A549 treated with dexamethasone at 1 μM for 4 hours (cell line): Measurements from ENCODE around the gene SLC22A6. TPM values are rescaled to one million over a fixed set of nuclear protein-coding genes. Genes with fewer than 3 reads are reported as not detected.

Experiments
- total RNA-seq: library from RNA; stranded (reverse); fragments of 200-300 nt; extraction: Qiagen RNA extraction; gene quantifications from 5 replicates; pipeline ENCODE4 v1.2.3, GENCODE V29; 2022

Gene SLC22A6, protein sequence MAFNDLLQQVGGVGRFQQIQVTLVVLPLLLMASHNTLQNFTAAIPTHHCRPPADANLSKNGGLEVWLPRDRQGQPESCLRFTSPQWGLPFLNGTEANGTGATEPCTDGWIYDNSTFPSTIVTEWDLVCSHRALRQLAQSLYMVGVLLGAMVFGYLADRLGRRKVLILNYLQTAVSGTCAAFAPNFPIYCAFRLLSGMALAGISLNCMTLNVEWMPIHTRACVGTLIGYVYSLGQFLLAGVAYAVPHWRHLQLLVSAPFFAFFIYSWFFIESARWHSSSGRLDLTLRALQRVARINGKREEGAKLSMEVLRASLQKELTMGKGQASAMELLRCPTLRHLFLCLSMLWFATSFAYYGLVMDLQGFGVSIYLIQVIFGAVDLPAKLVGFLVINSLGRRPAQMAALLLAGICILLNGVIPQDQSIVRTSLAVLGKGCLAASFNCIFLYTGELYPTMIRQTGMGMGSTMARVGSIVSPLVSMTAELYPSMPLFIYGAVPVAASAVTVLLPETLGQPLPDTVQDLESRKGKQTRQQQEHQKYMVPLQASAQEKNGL
- total RNA-seq: not detected in 5 replicates

DNA sequence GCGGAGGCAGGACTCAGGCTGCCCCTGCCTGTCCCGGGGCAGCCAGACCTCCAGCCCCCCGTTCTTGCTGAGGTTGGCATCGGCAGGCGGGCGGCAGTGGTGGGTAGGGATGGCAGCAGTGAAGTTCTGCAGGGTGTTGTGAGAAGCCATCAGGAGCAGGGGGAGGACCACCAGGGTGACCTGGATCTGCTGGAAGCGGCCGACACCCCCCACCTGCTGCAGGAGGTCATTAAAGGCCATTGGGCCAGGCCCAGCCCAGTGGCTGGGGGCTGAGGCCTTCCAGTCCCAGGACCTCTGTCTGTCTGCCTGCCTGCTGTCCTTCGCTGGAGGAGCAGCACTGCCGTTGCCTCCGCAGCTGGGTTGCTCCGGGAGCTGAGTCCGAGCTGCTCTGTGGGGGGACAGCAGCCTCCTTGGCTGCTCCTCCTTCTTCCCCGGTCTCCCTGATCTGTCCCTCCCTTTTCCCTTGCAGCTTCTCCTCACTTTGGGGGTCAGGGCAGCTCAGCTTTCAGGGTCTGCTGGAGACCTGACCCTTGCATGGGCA lies at the start of gene SLC22A6:
TSS of gene SLC22A6 (minus strand) at position 517 of the 541 bp plus-strand sequence. CDS start at position 240, 277 bp downstream.

DNA sequence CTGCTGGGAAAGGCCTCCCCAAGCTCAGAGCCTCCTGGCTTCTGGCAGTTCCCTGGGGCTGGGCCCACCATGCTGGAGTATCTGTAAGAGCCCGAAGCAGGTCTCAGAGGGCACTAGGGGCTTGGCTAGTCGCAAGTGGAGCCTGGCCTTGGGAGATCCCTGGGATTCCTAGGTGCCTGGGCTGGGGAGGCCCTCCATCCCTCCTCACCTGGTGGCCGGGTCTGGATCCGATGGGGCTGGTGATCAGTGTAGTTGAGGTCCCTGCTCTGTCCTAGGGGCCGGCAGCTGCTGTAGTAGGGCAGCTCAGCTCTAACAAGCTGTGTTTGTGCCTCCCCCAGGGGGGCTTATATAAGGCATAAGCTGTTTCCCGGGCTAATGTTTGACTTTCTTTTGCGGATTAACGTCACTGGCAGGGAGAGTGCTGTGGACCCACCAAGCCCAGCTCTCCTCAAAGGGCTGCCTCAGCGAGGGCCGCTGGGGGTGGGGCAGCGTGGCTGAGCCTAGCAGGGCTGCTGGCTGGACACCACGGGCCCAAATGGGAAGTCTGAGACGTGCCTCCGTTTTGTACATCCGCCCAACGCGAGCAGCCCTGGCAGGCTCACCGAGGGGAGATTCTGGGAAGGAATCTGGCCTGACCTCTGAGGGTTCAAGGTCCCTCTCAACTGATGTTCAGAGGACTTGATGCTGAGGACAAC lies 30.9 kb upstream of the SLC22A6 start, which contains the start of gene SLC22A8:
TSS of gene SLC22A8 (minus strand) at position 321 of the 695 bp plus-strand sequence. CDS start 883 bp downstream, outside the sequence.

Other genes with a start within 250 kb of the SLC22A6 start
- gene ZBTB3, start 230.8 kb downstream of the SLC22A6 start, total RNA-seq: 1.5 to 2.2 TPM (median 1.8 TPM) in 5 replicates
- 156 to 166 TPM (median 160 TPM) in 5 replicates for gene POLR2G, start 223.4 kb downstream of the SLC22A6 start, total RNA-seq
- gene TAF6L, start 213.6 kb downstream of the SLC22A6 start, total RNA-seq: 9.1 to 14.5 TPM (median 12.5 TPM) in 5 replicates
- gene TMEM179B, start 197.6 kb downstream of the SLC22A6 start, total RNA-seq: 67.1 to 85.0 TPM (median 82.1 TPM) in 5 replicates
- 18.9 to 27.6 TPM (median 24.8 TPM) in 5 replicates for gene TMEM223, start 193.0 kb downstream of the SLC22A6 start, total RNA-seq
- 38.9 to 55.9 TPM (median 54.3 TPM) in 5 replicates for gene NXF1, start 179.5 kb downstream of the SLC22A6 start, total RNA-seq
- 17.7 to 24.7 TPM (median 22.9 TPM) in 5 replicates for gene STX5, start 152.9 kb downstream of the SLC22A6 start, total RNA-seq
- gene TEX54, start 152.1 kb downstream of the SLC22A6 start, total RNA-seq: not detected in 5 replicates
- gene WDR74, start 145.4 kb downstream of the SLC22A6 start, total RNA-seq: 71.5 to 83.6 TPM (median 80.3 TPM) in 5 replicates
- gene SLC3A2, start 104.1 kb downstream of the SLC22A6 start, total RNA-seq: 823 to 905 TPM (median 883 TPM) in 5 replicates
- 0.03 to 0.24 TPM (median 0.09 TPM) in 4 of 5 replicates, not detected in the other for gene CHRM1, start 63.6 kb downstream of the SLC22A6 start, total RNA-seq
- not detected in 5 replicates for gene SLC22A8, start 30.9 kb upstream of the SLC22A6 start, total RNA-seq
- not detected in 5 replicates for gene SLC22A24, start 159.3 kb upstream of the SLC22A6 start, total RNA-seq